HepG2 (cell line): ENCODE measurements around the gene GNL2. TPM values are rescaled to one million over a fixed set of nuclear protein-coding genes. Genes with fewer than 3 reads are reported as not detected.

Source experiments
- BHLHE40 ChIP-seq: IDR thresholded peaks from 2 replicates; pipeline ENCODE4 v1.6.1; 2011; ENCODE audit warnings: low read length, improper control_type of control experiment
- KLF12 ChIP-seq: sonication (generic); formaldehyde crosslinking; IDR thresholded peaks from 2 replicates; pipeline ENCODE4 v1.4.0; 2020; ENCODE audit warnings: missing genetic modification reagents, borderline replicate concordance
- KLF15 ChIP-seq: sonication (generic); formaldehyde crosslinking; IDR thresholded peaks from 2 replicates; pipeline ENCODE4 v1.8.1; 2023; ENCODE audit warnings: borderline replicate concordance, mild to moderate bottlenecking, inconsistent platforms, missing genetic modification reagents, mixed read lengths
- MNT ChIP-seq: fragments of 450-650 bp; IDR thresholded peaks from 2 replicates; pipeline ENCODE4 v1.6.1; 2016
- YEATS4 ChIP-seq: sonication (generic); formaldehyde crosslinking; IDR thresholded peaks from 2 replicates; pipeline ENCODE4 v1.4.0; 2020; ENCODE audit warnings: missing genetic modification reagents, borderline replicate concordance
- ZMYM2 ChIP-seq: sonication (generic); formaldehyde crosslinking; IDR thresholded peaks from 2 replicates; pipeline ENCODE4 v1.8.0; 2022; ENCODE audit warnings: mild to moderate bottlenecking, missing genetic modification reagents
- ZNF564 ChIP-seq: sonication (generic); formaldehyde crosslinking; IDR thresholded peaks from 2 replicates; pipeline ENCODE4 v1.8.1; 2023; ENCODE audit warnings: mild to moderate bottlenecking, missing genetic modification reagents
- ZNF710 ChIP-seq: sonication (generic); formaldehyde crosslinking; IDR thresholded peaks from 2 replicates; pipeline ENCODE4 v1.5.0; 2020; ENCODE audit warnings: mild to moderate bottlenecking, missing genetic modification reagents, borderline replicate concordance
- ZNF788 ChIP-seq: sonication (generic); formaldehyde crosslinking; IDR thresholded peaks from 2 replicates; pipeline ENCODE4 v1.5.0; 2020; ENCODE audit warnings: mild to moderate bottlenecking, missing genetic modification reagents, borderline replicate concordance
- polyA plus RNA-seq, 8 experiments: library from polyadenylated mRNA; depleted of rRNA in 3 of 8; stranded (reverse) in 7 of 8; unstranded in 1 of 8; fragments of >200 nt; fragmentation: Illumina TruSeq in 4 of 8; extraction: Trizol in 4 of 8; gene quantifications; 2 replicates each; pipeline versions ENCODE4 v1.2.1 to v1.2.3, GENCODE V29; 2011 to 2016; ENCODE audit warnings: low read depth in 4 of 8, missing spikeins in 1 of 8, mixed read lengths in 1 of 8; ENCODE audit not compliant: insufficient read depth in 1 of 8
- total RNA-seq, 5 experiments: library from RNA; depleted of rRNA; stranded (reverse); fragments of >200 nt; fragmentation: Illumina TruSeq; extraction: Trizol; gene quantifications; 2 replicates each; pipeline ENCODE4 v1.2.3, GENCODE V29; 2016; ENCODE audit warnings: low read depth in 1 of 5
- TF ChIP-seq, protein P1 (sequence below), 2 experiments: sonication (generic) in 1 of 2; formaldehyde crosslinking in 1 of 2; IDR thresholded peaks; 2 replicates each; pipeline versions ENCODE4 v1.6.1 to v1.9.0; 2014 to 2022; ENCODE audit warnings: antibody characterized with exemption in 1 of 2, borderline replicate concordance in 1 of 2, inconsistent platforms in 1 of 2, low read depth in 1 of 2, missing genetic modification reagents in 1 of 2
- TF ChIP-seq, protein P2 (sequence below), 2 experiments: sonication (generic) in 1 of 2; formaldehyde crosslinking in 1 of 2; IDR thresholded peaks; 2 replicates each; pipeline versions ENCODE4 v1.5.1 to v1.6.1; 2011 to 2020; ENCODE audit warnings: borderline replicate concordance in 1 of 2, low read depth in 1 of 2, low read length in 1 of 2, mild to moderate bottlenecking in 1 of 2, missing genetic modification reagents in 1 of 2, moderate library complexity in 1 of 2
- TF ChIP-seq, protein P3 (sequence below): sonication (generic); formaldehyde crosslinking; IDR thresholded peaks from 2 replicates; pipeline ENCODE4 v1.5.0; 2020; ENCODE audit warnings: missing genetic modification reagents, mild to moderate bottlenecking, borderline replicate concordance

GNL2 gene
- total and polyA plus RNA-seq, 2 of the 13 experiments (the other 11 are each of a cell fraction or from before 2014, with no cell fraction given): 32.1 to 72.1 TPM

DNA sequence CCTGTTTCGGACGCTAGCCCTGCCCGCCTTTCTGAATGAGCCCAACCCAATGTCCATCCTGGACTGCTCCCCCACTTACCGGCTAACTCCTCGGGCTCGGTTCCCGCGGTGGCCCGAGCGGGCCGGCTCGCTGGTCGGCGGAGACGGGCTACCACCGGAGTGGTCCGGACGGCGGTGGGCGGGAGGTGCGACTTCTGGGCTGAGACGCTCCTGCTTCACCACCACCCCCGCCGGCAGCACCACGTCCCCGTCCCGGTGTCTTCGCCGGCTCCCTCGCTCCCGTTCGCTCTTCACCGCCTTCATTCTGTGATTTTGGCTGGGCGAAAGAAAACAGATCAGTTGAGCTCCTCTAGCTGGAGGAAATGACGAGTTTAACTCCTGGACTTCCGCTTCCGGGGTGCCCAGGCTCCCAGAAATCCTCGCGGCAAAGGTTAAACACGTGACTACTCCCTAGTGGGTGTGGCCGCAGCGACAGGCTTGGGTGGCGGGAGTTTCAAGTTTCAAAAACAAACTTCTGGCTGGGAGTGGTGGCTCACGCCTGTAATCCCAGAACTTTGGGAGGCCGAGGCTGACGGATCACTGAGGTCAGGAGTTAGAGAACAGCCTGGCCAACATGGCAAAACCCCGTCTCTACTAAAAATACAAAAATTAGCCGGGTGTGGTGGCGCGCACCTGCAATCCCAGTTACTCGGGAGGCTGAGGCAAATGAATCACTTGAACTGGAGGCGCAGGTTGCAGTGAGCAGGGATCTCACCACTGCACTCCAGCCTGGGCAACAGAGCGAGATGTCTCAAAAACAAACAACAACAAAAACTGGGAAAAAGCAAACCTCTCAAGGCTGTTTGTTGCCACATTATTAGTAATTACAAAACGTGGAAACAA, 41.6 kb downstream of the GNL2 start, which contains the start of gene SNIP1 (continued):
- TF ChIP-seq, protein P1, sequence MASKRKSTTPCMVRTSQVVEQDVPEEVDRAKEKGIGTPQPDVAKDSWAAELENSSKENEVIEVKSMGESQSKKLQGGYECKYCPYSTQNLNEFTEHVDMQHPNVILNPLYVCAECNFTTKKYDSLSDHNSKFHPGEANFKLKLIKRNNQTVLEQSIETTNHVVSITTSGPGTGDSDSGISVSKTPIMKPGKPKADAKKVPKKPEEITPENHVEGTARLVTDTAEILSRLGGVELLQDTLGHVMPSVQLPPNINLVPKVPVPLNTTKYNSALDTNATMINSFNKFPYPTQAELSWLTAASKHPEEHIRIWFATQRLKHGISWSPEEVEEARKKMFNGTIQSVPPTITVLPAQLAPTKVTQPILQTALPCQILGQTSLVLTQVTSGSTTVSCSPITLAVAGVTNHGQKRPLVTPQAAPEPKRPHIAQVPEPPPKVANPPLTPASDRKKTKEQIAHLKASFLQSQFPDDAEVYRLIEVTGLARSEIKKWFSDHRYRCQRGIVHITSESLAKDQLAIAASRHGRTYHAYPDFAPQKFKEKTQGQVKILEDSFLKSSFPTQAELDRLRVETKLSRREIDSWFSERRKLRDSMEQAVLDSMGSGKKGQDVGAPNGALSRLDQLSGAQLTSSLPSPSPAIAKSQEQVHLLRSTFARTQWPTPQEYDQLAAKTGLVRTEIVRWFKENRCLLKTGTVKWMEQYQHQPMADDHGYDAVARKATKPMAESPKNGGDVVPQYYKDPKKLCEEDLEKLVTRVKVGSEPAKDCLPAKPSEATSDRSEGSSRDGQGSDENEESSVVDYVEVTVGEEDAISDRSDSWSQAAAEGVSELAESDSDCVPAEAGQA (IDR thresholded peaks at IDR 0.05; ENCODE audit: low read depth): 0 out of 2 replicates have a peak, but pooled peaks have one; percentile 42
- TF ChIP-seq, protein P1 (CRISPR knock-in tag; IDR thresholded peaks at IDR 0.05; ENCODE audit: borderline replicate concordance): peak; percentile 73; the same call in 1 of the 2 replicates
- TF ChIP-seq MNT: peak; percentile 40; the same call in 1 of the 2 replicates
- TF ChIP-seq BHLHE40: peak; percentile 97
- TF ChIP-seq KLF12 (CRISPR knock-in tag): peak; percentile 91
- peak; percentile 77 for TF ChIP-seq ZMYM2 (CRISPR knock-in tag)
- TF ChIP-seq, protein P2, sequence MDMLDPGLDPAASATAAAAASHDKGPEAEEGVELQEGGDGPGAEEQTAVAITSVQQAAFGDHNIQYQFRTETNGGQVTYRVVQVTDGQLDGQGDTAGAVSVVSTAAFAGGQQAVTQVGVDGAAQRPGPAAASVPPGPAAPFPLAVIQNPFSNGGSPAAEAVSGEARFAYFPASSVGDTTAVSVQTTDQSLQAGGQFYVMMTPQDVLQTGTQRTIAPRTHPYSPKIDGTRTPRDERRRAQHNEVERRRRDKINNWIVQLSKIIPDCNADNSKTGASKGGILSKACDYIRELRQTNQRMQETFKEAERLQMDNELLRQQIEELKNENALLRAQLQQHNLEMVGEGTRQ (IDR thresholded peaks at IDR 0.05; ENCODE audit: low read depth, low read length): peak; percentile 83
- TF ChIP-seq, protein P2 (CRISPR knock-in tag; IDR thresholded peaks at IDR 0.05; ENCODE audit: borderline replicate concordance): peak; percentile 94; the same call in 1 of the 2 replicates
- TF ChIP-seq ZNF564 (CRISPR knock-in tag): 0 out of 2 replicates have a peak, but pooled peaks have one; percentile 15
- peak; percentile 79 for TF ChIP-seq YEATS4 (CRISPR knock-in tag)
- TF ChIP-seq, protein P3, sequence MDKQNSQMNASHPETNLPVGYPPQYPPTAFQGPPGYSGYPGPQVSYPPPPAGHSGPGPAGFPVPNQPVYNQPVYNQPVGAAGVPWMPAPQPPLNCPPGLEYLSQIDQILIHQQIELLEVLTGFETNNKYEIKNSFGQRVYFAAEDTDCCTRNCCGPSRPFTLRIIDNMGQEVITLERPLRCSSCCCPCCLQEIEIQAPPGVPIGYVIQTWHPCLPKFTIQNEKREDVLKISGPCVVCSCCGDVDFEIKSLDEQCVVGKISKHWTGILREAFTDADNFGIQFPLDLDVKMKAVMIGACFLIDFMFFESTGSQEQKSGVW (CRISPR knock-in tag): no peak
- no peak; the same call in 1 of the 2 replicates for TF ChIP-seq KLF15
- peak; percentile 83; the same call in 1 of the 2 replicates for TF ChIP-seq ZNF710 (CRISPR knock-in tag)
- peak; percentile 76; the same call in 1 of the 2 replicates for TF ChIP-seq ZNF788 (CRISPR knock-in tag)
